Upper lobe of left lung (tissue), 4 donors: ENCODE data around the gene STON2.

Experiments
- EP300 ChIP-seq, 4 donors: sonication (generic); formaldehyde crosslinking; IDR thresholded peaks; one replicate each; pipeline ENCODE4 v1.5.1; 2017; ENCODE audit warnings: antibody characterized with exemption in 4 of 4, control low read depth in 2 of 4
- POLR2A ChIP-seq, 4 donors: fragments of 450-650 bp; IDR thresholded peaks; one replicate each; pipeline ENCODE4 v1.5.1; 2016 to 2017; ENCODE audit warnings: antibody characterized with exemption in 4 of 4, mild to moderate bottlenecking in 2 of 4
- POLR2AphosphoS5 ChIP-seq, 2 donors: sonication (generic); formaldehyde crosslinking; IDR thresholded peaks; one replicate each; pipeline ENCODE4 v1.5.1; 2017; ENCODE audit warnings: antibody characterized with exemption in 2 of 2
- TF ChIP-seq, protein P1 (sequence below), 6 experiments: fragments of 450-650 bp in 4 of 6; fragments of 200-600 bp in 2 of 6; sonication (generic) in 2 of 6; IDR thresholded peaks; one replicate each; pipeline ENCODE4 v1.5.1; 2016 to 2019; ENCODE audit warnings: antibody characterized with exemption in 6 of 6

DNA sequence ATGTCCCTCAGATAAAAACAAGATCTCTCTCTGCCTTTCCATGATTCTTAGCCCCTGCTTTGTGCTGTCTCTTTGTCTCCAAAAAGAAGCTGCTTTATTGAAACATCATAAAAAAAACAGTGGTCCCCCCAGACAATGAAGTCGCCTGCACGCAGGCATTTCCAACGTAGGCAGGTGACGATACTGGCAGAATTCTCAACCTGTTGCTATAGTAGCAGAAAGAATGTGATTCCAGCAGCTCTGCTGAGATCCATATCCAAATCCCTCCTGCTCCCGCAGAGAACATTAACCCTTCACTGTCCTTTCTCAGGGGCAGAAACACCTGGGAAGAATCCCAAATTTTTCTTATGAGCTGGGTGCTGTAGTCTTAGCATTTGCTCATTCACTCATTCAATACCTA lies 84.8 kb downstream of the STON2 start:
- TF ChIP-seq, protein P1, sequence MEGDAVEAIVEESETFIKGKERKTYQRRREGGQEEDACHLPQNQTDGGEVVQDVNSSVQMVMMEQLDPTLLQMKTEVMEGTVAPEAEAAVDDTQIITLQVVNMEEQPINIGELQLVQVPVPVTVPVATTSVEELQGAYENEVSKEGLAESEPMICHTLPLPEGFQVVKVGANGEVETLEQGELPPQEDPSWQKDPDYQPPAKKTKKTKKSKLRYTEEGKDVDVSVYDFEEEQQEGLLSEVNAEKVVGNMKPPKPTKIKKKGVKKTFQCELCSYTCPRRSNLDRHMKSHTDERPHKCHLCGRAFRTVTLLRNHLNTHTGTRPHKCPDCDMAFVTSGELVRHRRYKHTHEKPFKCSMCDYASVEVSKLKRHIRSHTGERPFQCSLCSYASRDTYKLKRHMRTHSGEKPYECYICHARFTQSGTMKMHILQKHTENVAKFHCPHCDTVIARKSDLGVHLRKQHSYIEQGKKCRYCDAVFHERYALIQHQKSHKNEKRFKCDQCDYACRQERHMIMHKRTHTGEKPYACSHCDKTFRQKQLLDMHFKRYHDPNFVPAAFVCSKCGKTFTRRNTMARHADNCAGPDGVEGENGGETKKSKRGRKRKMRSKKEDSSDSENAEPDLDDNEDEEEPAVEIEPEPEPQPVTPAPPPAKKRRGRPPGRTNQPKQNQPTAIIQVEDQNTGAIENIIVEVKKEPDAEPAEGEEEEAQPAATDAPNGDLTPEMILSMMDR (IDR thresholded peaks at IDR 0.05), result no peak
- TF ChIP-seq POLR2A (IDR thresholded peaks at IDR 0.05) (no peak), POLR2AphosphoS5 (IDR thresholded peaks at IDR 0.05) (no peak), EP300 (IDR thresholded peaks at IDR 0.05) (no peak)
